EH (cell line): Measurements from ENCODE around the gene HEXIM2.
A peak's percentile ranks its signal among the peaks of the same experiment; 100 is the strongest.

ENCODE experiments used
- DNase-seq: peaks from one replicate; pipeline ENCODE4 v3.0.0-alpha.2; 2015; ENCODE audit warnings: low read depth

HEXIM2 gene

DNA sequence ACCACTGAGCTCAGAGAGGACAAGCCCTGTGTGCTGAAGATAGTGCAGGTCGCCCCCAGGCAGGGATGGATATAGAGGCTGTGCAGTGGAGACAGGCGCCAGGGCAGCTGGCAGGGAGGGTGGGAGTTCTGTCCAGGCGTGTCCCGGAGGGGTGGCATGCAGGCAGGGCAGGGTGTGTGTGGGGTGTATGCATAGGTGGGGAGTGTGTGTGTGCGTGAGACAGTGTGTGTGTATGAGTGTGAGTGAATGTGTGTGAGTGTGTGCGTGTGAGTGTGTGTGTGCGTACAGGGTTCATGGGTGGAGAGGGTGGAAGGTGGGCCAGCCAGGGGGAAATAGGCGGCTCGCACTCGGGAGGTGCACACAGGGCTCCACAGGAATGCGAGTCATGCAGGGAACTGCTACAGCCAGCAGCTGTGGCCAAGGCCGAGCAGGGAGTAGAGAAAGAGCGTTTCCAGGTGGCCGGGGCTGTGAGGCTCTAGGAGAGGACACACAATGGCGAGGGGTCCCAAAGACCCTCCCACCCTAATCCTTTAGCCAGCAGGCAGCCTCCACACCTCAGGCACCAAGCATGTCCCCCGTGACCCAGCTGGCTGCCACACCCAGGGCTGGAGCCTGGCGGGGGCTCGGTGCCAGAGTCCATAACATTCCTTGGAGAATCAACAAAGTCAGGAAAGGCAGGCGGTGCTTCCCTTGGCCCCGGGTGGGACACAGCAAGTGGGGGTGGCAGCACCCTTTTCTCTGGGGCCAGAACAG, 34.0 kb upstream of the HEXIM2 start:
- peak; percentile 72 for DNase-seq

DNA sequence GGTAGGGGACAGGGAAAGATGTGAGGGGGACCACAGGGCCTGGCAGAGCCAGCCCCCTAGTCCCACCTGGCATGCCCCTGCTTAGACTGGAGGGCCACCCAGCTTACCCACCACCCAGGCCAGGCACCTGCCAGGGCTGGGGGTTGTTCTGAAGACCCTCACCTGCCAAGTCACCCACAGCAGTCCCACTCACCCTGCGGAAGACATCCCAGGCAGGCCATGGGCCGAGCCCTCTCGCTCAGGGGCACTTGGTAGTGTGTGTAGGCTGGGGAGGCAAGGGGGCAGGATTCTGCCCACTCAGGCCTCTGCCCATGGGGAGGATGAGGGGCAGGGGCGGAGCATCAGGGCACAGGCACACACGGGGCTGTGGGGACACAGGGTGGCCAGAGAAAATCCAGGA, 33.3 kb upstream of the HEXIM2 start:
- no peak for DNase-seq

GRCh38 chr17:45128989-45129388, 32.7 kb upstream of the HEXIM2 start:
- DNase-seq = no peak

- peak; percentile 70 for DNase-seq
Measured at GRCh38 chr17:45129426-45129939, 32.2 kb upstream of the HEXIM2 start.

GRCh38 chr17:45129940-45130680, 31.6 kb upstream of the HEXIM2 start:
- peak; percentile 70 for DNase-seq

GRCh38 chr17:45130681-45131615, 30.7 kb upstream of the HEXIM2 start:
- no peak for DNase-seq

DNA sequence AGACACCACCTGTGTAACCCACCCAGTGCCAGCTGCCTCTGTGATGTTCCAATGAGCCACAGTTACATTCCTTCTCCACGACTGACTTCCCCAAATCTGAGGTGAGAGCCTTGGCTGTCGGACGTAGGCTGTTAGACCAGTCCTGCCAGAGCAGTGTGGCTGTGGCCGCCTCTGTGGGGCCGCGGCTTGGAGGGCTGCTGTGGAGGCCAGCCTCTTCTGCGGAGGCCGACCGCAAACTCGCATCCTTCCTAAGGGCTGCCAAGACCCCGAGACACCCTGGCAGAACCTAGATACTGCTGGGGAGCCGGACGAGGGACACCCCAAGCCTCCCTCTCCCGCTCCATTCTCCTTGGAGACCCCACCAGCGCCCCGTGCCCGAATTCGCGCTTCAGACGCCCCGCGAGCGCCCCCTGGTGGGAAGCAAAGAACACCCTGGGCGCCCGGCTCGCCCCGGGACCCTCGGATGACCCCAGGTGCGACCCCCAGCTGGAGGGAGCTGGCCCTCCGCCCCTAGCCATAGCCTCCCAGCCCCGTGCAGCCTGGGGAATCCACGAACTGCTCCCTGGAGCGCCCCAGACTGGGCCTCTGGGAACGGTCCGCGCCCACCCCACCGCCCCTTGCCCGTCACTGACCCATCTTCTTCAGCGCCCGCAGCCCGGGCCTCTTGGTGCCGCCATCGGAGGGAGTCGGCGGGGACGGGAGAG, 29.9 kb upstream of the HEXIM2 start:
- DNase-seq = peak; percentile 52

DNA sequence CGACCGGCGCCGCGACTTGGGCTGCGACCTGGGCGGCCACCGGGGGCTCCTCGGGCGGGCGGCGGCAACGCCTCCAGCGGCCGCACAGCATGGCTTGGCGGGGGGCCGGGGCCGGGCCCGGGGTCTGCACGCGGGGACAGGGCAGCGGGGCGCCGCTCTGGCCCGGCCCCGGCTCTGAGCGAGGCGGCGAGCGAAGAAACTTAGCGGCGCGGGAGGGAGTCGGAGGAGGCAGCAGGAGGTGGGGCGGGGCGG, 29.4 kb upstream of the HEXIM2 start, which contains the start of gene PLCD3:
PLCD3 (minus strand) TSS at position 196 of the 252 bp plus-strand sequence; CDS start at position 91, 105 bp downstream.
- no peak for DNase-seq

GRCh38 chr17:45132572-45133463, 28.9 kb upstream of the HEXIM2 start:
- peak; percentile 84 for DNase-seq

- peak; percentile 97 for DNase-seq
Measured at GRCh38 chr17:45135192-45135977, 26.3 kb upstream of the HEXIM2 start, which contains the start of gene ACBD4. ACBD4 (plus strand) TSS chr17:45135687; CDS start chr17:45136145, 458 bp downstream.

DNA sequence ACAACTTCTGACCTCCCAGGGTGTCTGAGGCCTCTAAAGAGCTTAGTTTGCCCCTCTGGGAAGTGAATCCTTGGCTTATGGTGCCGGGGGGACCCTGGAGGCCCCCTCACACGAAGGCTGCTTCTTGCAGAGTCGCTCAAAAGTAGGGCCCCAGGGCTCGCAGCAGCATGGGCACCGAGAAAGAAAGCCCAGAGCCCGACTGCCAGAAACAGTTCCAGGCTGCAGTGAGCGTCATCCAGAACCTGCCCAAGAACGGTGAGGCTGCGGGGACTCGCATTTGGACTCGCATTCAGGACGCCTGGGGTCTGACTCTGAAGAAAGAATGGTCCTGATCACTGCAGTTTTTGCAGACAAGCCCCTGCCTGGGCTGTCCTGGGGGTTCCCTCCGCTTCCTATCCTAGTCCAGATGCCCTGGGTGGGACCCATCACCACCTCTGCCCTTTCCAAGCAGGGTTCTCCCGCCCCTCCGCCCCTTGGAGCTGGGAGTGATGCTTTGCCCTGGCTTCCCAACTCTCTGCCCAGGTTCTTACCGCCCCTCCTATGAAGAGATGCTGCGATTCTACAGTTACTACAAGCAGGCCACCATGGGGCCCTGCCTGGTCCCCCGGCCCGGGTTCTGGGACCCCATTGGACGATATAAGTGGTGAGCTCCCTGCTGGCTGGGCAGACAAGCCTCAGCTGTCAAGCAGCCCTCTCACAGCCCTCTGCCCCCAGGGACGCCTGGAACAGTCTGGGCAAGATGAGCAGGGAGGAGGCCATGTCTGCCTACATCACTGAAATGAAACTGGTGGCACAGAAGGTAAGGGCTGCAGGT, 25.5 kb upstream of the HEXIM2 start:
- no peak for DNase-seq

- no peak for DNase-seq
Measured at GRCh38 chr17:45136846-45137560, 24.7 kb upstream of the HEXIM2 start.

GRCh38 chr17:45137561-45138305, 23.9 kb upstream of the HEXIM2 start:
- DNase-seq = no peak

GRCh38 chr17:45138911-45139532, 22.7 kb upstream of the HEXIM2 start:
- no peak for DNase-seq

DNA sequence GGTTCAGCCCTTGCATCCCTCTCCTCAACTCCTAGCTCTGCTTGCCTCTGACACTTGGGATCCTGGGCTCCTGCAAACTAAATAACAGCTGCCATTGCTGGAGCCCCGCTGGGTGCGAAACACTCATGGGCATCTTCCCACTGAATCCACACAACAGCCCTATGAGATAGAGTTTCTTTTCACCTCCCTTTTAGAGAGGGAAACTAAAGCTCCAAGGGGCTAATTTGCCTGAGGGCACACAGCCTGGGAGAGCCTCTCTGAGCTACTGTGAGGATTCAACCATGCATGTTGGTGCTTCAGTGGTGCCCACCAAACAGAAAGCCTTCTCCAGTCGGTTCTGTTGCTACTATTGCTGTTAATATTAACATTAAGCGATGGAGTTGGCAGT, 22.1 kb upstream of the HEXIM2 start:
- DNase-seq = no peak

- no peak for DNase-seq
Measured at GRCh38 chr17:45143094-45143670, 18.5 kb upstream of the HEXIM2 start.

DNA sequence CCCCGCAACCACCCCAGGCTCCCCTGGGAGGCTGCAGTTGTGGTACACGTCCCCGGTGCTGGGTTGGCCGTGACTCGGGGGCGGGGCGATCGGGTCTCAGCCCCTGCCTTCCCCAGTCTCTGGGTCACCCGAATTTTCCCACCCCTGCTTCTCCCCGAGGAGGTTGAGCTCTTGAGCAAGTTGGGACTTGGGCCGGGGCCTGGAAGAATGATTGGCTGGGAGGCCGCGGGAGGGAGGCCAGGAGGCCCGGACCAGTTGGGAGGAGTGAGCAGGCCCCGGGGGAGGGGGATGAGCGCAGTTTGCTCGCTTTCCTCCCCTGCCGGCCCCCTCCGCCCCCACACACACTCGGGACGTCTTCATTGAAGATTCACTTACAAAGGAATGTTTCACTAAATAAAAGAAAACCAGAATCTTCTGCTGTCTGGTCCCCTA, 17.9 kb upstream of the HEXIM2 start:
- peak; percentile 90 for DNase-seq
